Right atrium auricular region (tissue), 2 donors: ENCODE results near the gene PFDN2. TPM values are rescaled to one million over a fixed set of nuclear protein-coding genes. Genes with fewer than 3 reads are reported as not detected.

ENCODE experiments used
- DNase-seq: peaks from one replicate; pipeline ENCODE4 v3.0.0-alpha.2; 2019; ENCODE audit warnings: low spot score
- H3K27ac ChIP-seq, 2 donors: fragments of 200-600 bp; sonication (generic); 1 replicate in 1 of 2; 2 replicates in 1 of 2; pipeline ENCODE4 v1.5.1; 2016 to 2019
- H3K27me3 ChIP-seq, 2 donors: fragments of 200-600 bp; sonication (generic); one replicate each; pipeline versions ENCODE4 v1.5.1 to v1.6.0; 2017 to 2019
- H3K36me3 ChIP-seq: fragments of 200-600 bp; sonication (generic); one replicate; pipeline ENCODE4 v1.5.1; 2016
- H3K4me1 ChIP-seq, 2 donors: fragments of 200-600 bp; sonication (generic); one replicate each; pipeline versions ENCODE4 v1.5.1 to v1.6.0; 2017 to 2019
- H3K4me3 ChIP-seq, 2 donors: fragments of 200-600 bp; sonication (generic); 1 replicate in 1 of 2; 2 replicates in 1 of 2; pipeline ENCODE4 v1.5.1; 2017 to 2019; ENCODE audit warnings: mild to moderate bottlenecking in 1 of 2, moderate library complexity in 1 of 2
- H3K9me3 ChIP-seq, 2 donors: fragments of 200-600 bp; sonication (generic); one replicate each; pipeline ENCODE4 v1.5.1; 2019
- CTCF ChIP-seq, 2 donors: fragments of 200-600 bp; sonication (generic); IDR thresholded peaks; one replicate each; pipeline ENCODE4 v1.5.1; 2019; ENCODE audit warnings: antibody characterized with exemption in 2 of 2
- total RNA-seq, 2 donors: library from RNA; depleted of rRNA; stranded (reverse); fragments of >200 nt; gene quantifications; one replicate each; pipeline ENCODE4 v1.1.0, GENCODE V29; 2016

PFDN2 gene
- total RNA-seq, 2 donors from 2014 or later: 39.9 to 42.2 TPM

DNA sequence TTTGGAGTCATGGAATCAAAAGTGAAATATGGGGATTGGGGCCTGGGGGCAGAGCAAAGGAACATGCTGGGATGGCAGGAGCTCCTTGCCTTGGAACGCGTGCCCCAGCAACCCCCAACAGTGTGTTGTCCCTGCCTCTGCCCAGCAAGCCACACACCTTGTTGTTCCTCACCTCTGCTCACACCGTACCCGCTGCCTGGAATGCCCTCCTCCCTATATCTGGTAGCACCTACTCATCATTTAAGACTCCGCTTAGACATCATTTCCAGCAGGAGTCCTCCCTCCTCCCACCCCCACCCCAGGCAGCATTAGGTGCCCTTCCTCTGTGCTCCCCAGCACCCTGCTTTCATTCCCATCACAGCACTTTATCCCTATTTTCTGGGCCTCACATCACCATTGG, 36.3 kb downstream of the PFDN2 start:
- Histone ChIP-seq H3K36me3 (no peaks in the 10 kb centered on the region), H3K27ac (no peak overlapping the region), H3K4me3 (no peak overlapping the region), H3K9me3 (no peaks in the 10 kb centered on the region), H3K27me3 (no peaks in the 10 kb centered on the region), H3K4me1 (no peaks in the 10 kb centered on the region)
- TF ChIP-seq CTCF (IDR thresholded peaks at IDR 0.05): no peak
- no peak for DNase-seq

- no peak for DNase-seq
- no peak for TF ChIP-seq CTCF (IDR thresholded peaks at IDR 0.05)
- H3K27ac ChIP-seq: no peak overlapping the region
- no peaks in the 10 kb centered on the region for H3K27me3 ChIP-seq
- no peaks in the 10 kb centered on the region for H3K36me3 ChIP-seq
- H3K9me3 ChIP-seq: no peaks in the 10 kb centered on the region
- H3K4me1 ChIP-seq: no peaks in the 10 kb centered on the region
- no peak overlapping the region for H3K4me3 ChIP-seq
Observed at GRCh38 chr1:161080441-161081405, 37.1 kb downstream of the PFDN2 start.

GRCh38 chr1:161079436-161080110, 38.3 kb downstream of the PFDN2 start:
- TF ChIP-seq CTCF (IDR thresholded peaks at IDR 0.05): no peak
- H3K4me1 ChIP-seq: no peaks in the 10 kb centered on the region
- no peak for DNase-seq
- H3K27ac ChIP-seq: no peak overlapping the region
- H3K9me3 ChIP-seq: no peaks in the 10 kb centered on the region
- H3K36me3 ChIP-seq: no peaks in the 10 kb centered on the region
- no peak overlapping the region for H3K4me3 ChIP-seq
- H3K27me3 ChIP-seq: no peaks in the 10 kb centered on the region

DNA sequence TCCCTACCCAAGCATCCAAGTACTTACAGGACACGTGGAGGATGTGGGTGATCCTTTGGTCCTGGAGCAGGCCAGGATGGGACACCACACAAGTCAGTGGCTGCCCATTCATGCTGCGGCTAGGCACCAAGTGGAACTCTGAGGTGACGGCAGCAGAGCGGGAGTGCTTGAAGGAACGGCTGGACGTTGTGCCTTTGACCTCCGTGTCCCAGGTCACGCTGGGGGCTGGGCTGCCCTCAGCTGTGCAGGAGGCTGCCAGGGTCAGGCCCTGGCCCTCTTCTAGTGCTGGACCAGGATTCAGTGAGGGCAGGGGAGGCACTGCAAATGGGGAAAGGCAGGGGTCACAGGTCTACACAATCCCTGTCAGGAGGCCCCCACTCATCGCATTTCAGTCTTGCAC, 40.4 kb downstream of the PFDN2 start:
- no peak for TF ChIP-seq CTCF (IDR thresholded peaks at IDR 0.05)
- H3K27me3 ChIP-seq: no peaks in the 10 kb centered on the region
- no peak overlapping the region for H3K4me3 ChIP-seq
- DNase-seq: no peak
- no peaks in the 10 kb centered on the region for H3K4me1 ChIP-seq
- H3K36me3 ChIP-seq: no peaks in the 10 kb centered on the region
- no peak overlapping the region for H3K27ac ChIP-seq
- no peaks in the 10 kb centered on the region for H3K9me3 ChIP-seq

GRCh38 chr1:161076410-161076809, 41.4 kb downstream of the PFDN2 start:
- H3K4me3 ChIP-seq: no peak overlapping the region
- no peaks in the 10 kb centered on the region for H3K36me3 ChIP-seq
- no peaks in the 10 kb centered on the region for H3K9me3 ChIP-seq
- TF ChIP-seq CTCF (IDR thresholded peaks at IDR 0.05): no peak
- H3K4me1 ChIP-seq: no peaks in the 10 kb centered on the region
- no peak for DNase-seq
- H3K27me3 ChIP-seq: no peaks in the 10 kb centered on the region
- no peak overlapping the region for H3K27ac ChIP-seq
